Panc1 (cell line): ENCODE results near the gene SERAC1.

Experiments used
- CTCF ChIP-seq: fragments of 450-650 bp; IDR thresholded peaks from 2 replicates; pipeline ENCODE4 v1.5.1; 2017; ENCODE audit warnings: mild to moderate bottlenecking
- POLR2AphosphoS5 ChIP-seq: IDR thresholded peaks from 2 replicates; pipeline ENCODE4 v1.6.1; 2012; ENCODE audit warnings: mild to moderate bottlenecking, low read depth, low read length, moderate library complexity
- SIN3A ChIP-seq: IDR thresholded peaks from 2 replicates; pipeline ENCODE4 v1.6.1; 2012; ENCODE audit warnings: low read depth, mild to moderate bottlenecking, low read length, moderate library complexity, borderline replicate concordance; ENCODE audit not compliant: insufficient read depth
- TCF7L2 ChIP-seq: IDR thresholded peaks from 2 replicates; pipeline ENCODE4 v1.6.1; 2011; ENCODE audit warnings: mild to moderate bottlenecking, low read depth, low read length, inconsistent platforms
- TF ChIP-seq, protein P1 (sequence below), 2 experiments: IDR thresholded peaks; 2 replicates each; pipeline ENCODE4 v1.6.1; 2011 to 2012; ENCODE audit warnings: low read depth in 2 of 2, control low read depth in 1 of 2, low read length in 1 of 2, mild to moderate bottlenecking in 1 of 2, moderate library complexity in 1 of 2; ENCODE audit not compliant: insufficient read depth in 1 of 2

DNA sequence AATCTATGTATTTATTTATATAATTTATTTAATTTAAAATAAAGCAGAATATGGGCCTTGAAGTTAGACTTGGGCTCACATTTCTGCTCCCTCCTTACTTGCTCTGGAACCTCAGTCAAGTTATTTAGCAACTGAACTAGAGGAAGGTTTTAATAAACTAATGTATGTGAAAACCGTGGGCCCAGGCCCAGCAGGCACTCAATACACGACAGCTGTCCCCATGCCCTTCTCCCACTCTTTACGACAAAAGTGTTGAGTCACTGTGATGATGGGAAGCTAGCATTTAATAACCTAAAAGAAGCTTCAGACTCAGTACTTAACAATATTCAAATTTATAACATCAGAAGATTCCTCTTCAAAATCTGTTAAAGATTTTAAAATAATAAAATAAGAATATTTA, 46.7 kb downstream of the SERAC1 start:
- TF ChIP-seq CTCF (no peak), POLR2AphosphoS5 (no peak), SIN3A (no peak), TCF7L2 (no peak)
- TF ChIP-seq, protein P1, sequence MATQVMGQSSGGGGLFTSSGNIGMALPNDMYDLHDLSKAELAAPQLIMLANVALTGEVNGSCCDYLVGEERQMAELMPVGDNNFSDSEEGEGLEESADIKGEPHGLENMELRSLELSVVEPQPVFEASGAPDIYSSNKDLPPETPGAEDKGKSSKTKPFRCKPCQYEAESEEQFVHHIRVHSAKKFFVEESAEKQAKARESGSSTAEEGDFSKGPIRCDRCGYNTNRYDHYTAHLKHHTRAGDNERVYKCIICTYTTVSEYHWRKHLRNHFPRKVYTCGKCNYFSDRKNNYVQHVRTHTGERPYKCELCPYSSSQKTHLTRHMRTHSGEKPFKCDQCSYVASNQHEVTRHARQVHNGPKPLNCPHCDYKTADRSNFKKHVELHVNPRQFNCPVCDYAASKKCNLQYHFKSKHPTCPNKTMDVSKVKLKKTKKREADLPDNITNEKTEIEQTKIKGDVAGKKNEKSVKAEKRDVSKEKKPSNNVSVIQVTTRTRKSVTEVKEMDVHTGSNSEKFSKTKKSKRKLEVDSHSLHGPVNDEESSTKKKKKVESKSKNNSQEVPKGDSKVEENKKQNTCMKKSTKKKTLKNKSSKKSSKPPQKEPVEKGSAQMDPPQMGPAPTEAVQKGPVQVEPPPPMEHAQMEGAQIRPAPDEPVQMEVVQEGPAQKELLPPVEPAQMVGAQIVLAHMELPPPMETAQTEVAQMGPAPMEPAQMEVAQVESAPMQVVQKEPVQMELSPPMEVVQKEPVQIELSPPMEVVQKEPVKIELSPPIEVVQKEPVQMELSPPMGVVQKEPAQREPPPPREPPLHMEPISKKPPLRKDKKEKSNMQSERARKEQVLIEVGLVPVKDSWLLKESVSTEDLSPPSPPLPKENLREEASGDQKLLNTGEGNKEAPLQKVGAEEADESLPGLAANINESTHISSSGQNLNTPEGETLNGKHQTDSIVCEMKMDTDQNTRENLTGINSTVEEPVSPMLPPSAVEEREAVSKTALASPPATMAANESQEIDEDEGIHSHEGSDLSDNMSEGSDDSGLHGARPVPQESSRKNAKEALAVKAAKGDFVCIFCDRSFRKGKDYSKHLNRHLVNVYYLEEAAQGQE (IDR thresholded peaks at IDR 0.05; ENCODE audit: insufficient read depth in 1 of 2, low read depth in 2 of 2, low read length in 1 of 2), result no peak
